ENCODE measurements around the gene AHNAK2. TPM values are rescaled to one million over a fixed set of nuclear protein-coding genes. Genes with fewer than 3 reads are reported as not detected.
A peak's percentile ranks its signal among the peaks of the same experiment; 100 is the strongest.

AHNAK2 gene
- total RNA-seq, 4 donors from 2014 or later, result 147 to 313 (median 172) TPM

GRCh38 chr14:105023791-105024480 lies 45.8 kb upstream of the AHNAK2 start:
- 76 to 86% methylated on average over 4 of the region's 4 CpGs for WGBS, 2 donors
- no peak for DNase-seq

GRCh38 chr14:105023144-105023543 lies 45.0 kb upstream of the AHNAK2 start:
- Histone ChIP-seq H3K36me3 (no peaks in the 10 kb centered on the region), H3K4me3 (no peak overlapping the region), H3K9me3 (no peaks in the 10 kb centered on the region), H3K27me3 (no peaks in the 10 kb centered on the region), H3K27ac (no peak overlapping the region), H3K4me1 (peaks cover 13 to 68% (median 28%) of the 10 kb centered on the region in 3 donors)
- intact Hi-C loops (cut with DNase I), result no loop called here
- TF ChIP-seq POLR2A (IDR thresholded peaks at IDR 0.05) (no peak), CTCF (IDR thresholded peaks at IDR 0.05) (no peak)
- DNase-seq, result no peak
- whole genome bisulfite sequencing, 2 donors, result 74 to 76% methylated on average over 11 of the region's 11 CpGs

More at GRCh38 chr14:105023791-105024480, 45.8 kb upstream of the AHNAK2 start:
- Histone ChIP-seq H3K36me3 (no peaks in the 10 kb centered on the region), H3K4me1 (peaks cover 13 to 67% (median 20%) of the 10 kb centered on the region in 3 donors), H3K9me3 (no peaks in the 10 kb centered on the region), H3K27ac (peak overlapping the region in 1 of 4 donors; percentile 52), H3K4me3 (no peak overlapping the region), H3K27me3 (no peaks in the 10 kb centered on the region)
- no peak for TF ChIP-seq CTCF (IDR thresholded peaks at IDR 0.05)
- no peak for TF ChIP-seq POLR2A (IDR thresholded peaks at IDR 0.05)
- intact Hi-C loops (cut with DNase I), result no loop called here

- Histone ChIP-seq H3K4me1 (peaks cover 13 to 68% (median 34%) of the 10 kb centered on the region in 3 donors), H3K27me3 (no peaks in the 10 kb centered on the region), H3K4me3 (peak overlapping the region in 2 of 4 donors; percentile 68 to 98), H3K27ac (peak overlapping the region in 3 of 4 donors; percentile 84 to 95 (median 93)), H3K36me3 (no peaks in the 10 kb centered on the region), H3K9me3 (no peaks in the 10 kb centered on the region)
- intact Hi-C loops (cut with DNase I), result no loop called here
- WGBS, 2 donors, result 75 to 85% methylated on average over 2 of the region's 2 CpGs
- no peak for DNase-seq
- TF ChIP-seq POLR2A (IDR thresholded peaks at IDR 0.05) (no peak), CTCF (IDR thresholded peaks at IDR 0.05) (no peak)
Measured at GRCh38 chr14:105022276-105022670, 44.1 kb upstream of the AHNAK2 start.

- Histone ChIP-seq H3K4me3 (peak overlapping the region; percentile 37 to 98 (median 81)), H3K9me3 (no peaks in the 10 kb centered on the region), H3K27ac (peak overlapping the region; percentile 84 to 95 (median 89)), H3K36me3 (no peaks in the 10 kb centered on the region), H3K4me1 (peaks cover 13 to 70% (median 39%) of the 10 kb centered on the region in 3 donors), H3K27me3 (no peaks in the 10 kb centered on the region)
- intact Hi-C loops (cut with DNase I), result no loop called here
- WGBS, 2 donors, result 9 to 15% methylated on average over 15 to 20 of the region's 20 CpGs
- no peak for DNase-seq
- no peak for TF ChIP-seq POLR2A (IDR thresholded peaks at IDR 0.05)
- TF ChIP-seq CTCF (IDR thresholded peaks at IDR 0.05), result no peak
Measured at GRCh38 chr14:105021656-105022275, 43.6 kb upstream of the AHNAK2 start.
